Fibroblast of the aortic adventitia (primary cell): ENCODE data around the gene POU2F1. TPM values are rescaled to one million over a fixed set of nuclear protein-coding genes. Genes with fewer than 3 reads are reported as not detected.

Experiments used
- DNase-seq: peaks from one replicate; pipeline ENCODE4 v3.0.0-alpha.2; 2010; ENCODE audit warnings: low read depth
- H3K4me3 ChIP-seq: 2 replicates; pipeline ENCODE4 v1.5.1; 2011; ENCODE audit warnings: low read depth, mild to moderate bottlenecking, control low read depth, low read length, moderate library complexity
- total RNA-seq: library from RNA; depleted of rRNA; stranded (reverse); fragments of >200 nt; gene quantifications from 2 replicates; pipeline ENCODE4 v1.2.3, GENCODE V29; 2012; ENCODE audit warnings: low replicate concordance
- TF ChIP-seq, protein P1 (sequence below): IDR thresholded peaks from 2 replicates; pipeline ENCODE4 v1.5.1; 2011; ENCODE audit warnings: mild to moderate bottlenecking, low read length, control low read depth, inconsistent platforms; ENCODE audit not compliant: insufficient read depth

The POU2F1 gene
- total RNA-seq, 1 donor = 10.7 TPM

DNA sequence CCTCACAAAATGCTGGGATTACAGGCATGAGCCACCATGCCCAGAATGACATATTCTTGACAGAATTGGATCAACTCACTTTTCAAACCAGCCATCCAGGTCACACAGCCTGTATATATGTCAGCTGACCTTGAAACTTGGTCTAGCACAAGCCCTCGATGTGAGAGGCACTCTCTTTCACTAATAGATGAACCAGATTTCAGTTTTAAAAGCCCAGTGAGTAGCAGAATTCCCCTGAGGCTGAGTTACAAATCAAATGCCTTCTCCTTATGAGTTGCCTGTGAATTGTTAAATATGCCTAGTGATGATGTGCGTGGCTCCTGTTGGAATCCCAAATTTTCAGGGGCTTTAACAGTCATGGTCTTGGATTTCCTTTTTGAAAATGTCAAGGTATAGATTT lies 208.9 kb downstream of the POU2F1 start:
- no peak overlapping the region for H3K4me3 ChIP-seq
- TF ChIP-seq, protein P1, sequence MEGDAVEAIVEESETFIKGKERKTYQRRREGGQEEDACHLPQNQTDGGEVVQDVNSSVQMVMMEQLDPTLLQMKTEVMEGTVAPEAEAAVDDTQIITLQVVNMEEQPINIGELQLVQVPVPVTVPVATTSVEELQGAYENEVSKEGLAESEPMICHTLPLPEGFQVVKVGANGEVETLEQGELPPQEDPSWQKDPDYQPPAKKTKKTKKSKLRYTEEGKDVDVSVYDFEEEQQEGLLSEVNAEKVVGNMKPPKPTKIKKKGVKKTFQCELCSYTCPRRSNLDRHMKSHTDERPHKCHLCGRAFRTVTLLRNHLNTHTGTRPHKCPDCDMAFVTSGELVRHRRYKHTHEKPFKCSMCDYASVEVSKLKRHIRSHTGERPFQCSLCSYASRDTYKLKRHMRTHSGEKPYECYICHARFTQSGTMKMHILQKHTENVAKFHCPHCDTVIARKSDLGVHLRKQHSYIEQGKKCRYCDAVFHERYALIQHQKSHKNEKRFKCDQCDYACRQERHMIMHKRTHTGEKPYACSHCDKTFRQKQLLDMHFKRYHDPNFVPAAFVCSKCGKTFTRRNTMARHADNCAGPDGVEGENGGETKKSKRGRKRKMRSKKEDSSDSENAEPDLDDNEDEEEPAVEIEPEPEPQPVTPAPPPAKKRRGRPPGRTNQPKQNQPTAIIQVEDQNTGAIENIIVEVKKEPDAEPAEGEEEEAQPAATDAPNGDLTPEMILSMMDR = no peak
- DNase-seq = no peak

DNA sequence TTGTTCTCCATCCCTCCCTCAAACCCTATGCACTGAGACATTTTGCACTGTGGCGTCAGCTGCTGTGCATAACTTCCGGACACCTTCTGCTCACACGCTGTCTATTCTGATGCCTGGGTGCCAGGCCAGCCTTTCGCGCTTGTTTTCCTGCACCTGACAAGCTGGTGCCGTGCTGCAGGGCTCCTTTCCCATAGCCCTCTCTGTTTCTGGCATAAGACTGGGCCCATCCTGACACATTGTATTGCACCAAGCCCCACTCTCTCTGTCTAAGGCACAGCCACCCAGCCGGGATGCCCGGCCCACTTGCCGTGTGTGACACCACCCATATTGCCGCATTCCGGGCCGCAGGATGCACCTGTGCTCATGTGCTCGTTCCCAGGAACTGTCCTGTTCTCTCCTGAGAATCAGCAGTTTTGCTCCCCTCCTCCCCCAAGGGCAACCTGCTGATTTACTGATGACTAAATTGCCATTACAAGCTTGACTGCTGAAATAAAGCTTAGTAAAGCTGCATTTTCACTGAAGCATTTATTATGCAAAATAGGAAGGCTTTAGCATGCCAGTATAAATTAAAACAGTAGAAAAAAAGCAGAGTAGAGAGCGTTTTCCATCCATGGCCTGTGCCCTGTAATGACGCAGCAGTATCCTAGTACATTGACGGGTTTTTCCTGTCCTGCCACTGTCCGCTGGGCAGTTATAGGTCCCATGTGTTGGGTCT lies 209.6 kb downstream of the POU2F1 start:
- H3K4me3 ChIP-seq = no peak overlapping the region
- TF ChIP-seq, protein P1 = no peak
- DNase-seq = no peak

DNA sequence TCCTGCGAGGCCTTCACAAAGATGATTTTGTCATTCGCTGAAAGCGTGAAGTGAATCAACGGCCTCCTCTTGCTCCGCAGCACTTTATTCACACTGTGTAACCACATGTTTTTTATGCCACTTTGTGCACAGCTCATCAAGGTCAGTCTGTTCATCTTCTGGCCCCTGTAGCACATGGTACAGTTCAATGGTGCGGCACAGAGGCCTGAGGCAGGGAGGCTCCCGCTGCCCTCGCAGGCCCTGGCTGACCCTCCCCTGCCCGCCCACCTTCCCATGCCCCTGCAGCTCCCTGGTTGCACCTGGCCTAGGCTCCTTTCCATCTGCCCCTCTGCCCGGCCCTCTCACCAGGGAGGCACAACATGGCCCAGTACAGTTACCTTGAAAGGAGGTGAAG lies 210.2 kb downstream of the POU2F1 start:
- DNase-seq = no peak
- no peak overlapping the region for H3K4me3 ChIP-seq
- TF ChIP-seq, protein P1 = no peak

DNA sequence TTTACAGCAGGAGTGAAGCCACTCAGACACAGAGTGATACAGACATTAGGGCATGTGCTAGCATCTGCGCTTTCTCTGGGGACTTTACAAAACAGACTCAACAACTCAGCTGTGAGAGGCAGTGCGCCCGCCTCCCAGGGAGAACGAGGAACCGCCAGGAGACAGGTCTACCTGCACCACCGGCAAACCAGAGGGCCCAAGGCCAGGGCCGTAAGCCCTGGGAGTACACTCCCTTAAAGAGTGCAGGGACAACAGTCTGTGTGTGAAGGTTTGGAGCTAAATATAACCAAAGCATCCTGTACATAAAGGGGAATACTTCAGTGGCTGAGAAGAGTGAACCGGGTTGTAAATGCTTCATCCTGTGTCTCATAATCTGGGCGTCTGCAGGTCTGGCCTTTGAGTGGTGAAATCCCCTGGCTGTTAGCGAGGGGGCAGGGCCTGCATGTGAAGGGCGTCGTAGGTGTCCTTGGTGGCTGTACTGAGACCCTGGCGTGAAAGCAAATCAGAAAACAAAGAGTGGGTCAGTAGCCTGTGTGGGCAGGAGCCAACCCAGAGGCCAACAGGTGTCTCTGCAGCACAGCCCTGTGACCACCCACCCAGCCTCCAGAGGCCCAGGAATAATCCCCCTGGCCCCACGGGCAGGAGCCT lies 210.7 kb downstream of the POU2F1 start:
- no peak for DNase-seq
- no peak overlapping the region for H3K4me3 ChIP-seq

DNA sequence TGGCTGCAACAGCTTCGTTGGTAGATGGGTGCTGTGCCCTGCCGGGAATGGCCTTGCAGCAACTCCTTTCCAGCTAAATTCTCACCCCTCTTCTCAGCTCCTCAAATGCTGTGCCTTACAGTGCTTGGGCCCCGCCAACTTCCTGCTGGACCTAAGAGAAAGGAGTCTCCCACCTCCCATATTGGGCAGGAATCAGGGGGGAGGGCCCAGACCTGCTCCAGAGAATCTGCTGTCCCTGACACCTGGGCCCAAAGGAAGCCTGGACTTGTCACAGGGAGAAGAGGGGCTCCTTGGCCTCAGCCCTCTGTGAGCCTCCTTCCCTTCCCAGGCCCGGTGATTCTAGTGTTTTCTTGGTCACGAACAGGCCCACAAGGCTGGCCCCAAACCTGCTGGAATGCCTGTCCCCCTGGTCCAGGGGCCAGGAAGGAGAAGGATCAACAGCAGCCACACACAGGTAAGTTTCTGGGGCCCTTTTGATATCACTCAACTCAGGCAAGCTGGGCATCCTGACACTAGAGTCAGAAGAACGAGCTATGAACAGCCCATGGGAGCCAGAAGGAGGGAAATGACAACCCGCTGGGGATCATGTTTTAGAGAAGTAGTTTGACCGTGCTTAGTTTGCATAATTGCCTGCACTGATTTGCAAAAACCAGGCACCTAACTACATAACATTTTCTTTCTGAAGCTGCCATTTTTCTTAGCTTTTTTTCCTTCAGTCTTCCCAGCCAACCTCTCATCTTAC lies 211.4 kb downstream of the POU2F1 start:
- TF ChIP-seq, protein P1 = no peak
- H3K4me3 ChIP-seq = no peak overlapping the region
- no peak for DNase-seq

More for the DNA sequence above, 210.7 kb downstream of the POU2F1 start:
- TF ChIP-seq, protein P1 = no peak

DNA sequence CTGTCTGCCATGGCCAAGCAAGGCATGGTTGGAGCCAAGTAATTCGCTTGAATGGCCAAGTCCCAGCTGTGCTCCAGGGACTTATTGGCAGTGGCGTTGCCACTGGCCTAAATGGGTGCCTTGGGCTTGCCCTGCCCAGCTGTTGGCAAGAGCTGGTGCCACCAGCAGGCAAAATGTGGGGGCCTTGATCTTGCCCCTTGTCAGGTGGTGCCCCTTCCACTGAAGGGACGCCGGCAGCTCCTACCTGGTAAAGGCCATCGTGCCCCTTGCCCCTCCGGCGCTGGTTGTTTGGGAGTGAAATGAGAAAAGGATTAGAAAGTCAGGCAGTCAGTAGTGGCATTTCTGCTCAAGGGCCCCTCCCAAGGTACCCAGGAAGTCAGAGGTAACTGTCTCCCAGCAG lies 212.1 kb downstream of the POU2F1 start:
- DNase-seq = no peak
- TF ChIP-seq, protein P1 = no peak
- no peak overlapping the region for H3K4me3 ChIP-seq
